GM12872 (cell line): ENCODE results near the gene ELANE.

Source experiments
- TF ChIP-seq, protein P1 (sequence below): IDR thresholded peaks from 3 replicates; pipeline ENCODE4 v1.5.1; 2011; ENCODE audit warnings: low read depth, mild to moderate bottlenecking, low read length, moderate library complexity; ENCODE audit not compliant: insufficient read depth

ELANE gene

GRCh38 chr19:887072-887471 is 35.0 kb downstream of the ELANE start:
- TF ChIP-seq, protein P1, sequence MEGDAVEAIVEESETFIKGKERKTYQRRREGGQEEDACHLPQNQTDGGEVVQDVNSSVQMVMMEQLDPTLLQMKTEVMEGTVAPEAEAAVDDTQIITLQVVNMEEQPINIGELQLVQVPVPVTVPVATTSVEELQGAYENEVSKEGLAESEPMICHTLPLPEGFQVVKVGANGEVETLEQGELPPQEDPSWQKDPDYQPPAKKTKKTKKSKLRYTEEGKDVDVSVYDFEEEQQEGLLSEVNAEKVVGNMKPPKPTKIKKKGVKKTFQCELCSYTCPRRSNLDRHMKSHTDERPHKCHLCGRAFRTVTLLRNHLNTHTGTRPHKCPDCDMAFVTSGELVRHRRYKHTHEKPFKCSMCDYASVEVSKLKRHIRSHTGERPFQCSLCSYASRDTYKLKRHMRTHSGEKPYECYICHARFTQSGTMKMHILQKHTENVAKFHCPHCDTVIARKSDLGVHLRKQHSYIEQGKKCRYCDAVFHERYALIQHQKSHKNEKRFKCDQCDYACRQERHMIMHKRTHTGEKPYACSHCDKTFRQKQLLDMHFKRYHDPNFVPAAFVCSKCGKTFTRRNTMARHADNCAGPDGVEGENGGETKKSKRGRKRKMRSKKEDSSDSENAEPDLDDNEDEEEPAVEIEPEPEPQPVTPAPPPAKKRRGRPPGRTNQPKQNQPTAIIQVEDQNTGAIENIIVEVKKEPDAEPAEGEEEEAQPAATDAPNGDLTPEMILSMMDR = no peak

DNA sequence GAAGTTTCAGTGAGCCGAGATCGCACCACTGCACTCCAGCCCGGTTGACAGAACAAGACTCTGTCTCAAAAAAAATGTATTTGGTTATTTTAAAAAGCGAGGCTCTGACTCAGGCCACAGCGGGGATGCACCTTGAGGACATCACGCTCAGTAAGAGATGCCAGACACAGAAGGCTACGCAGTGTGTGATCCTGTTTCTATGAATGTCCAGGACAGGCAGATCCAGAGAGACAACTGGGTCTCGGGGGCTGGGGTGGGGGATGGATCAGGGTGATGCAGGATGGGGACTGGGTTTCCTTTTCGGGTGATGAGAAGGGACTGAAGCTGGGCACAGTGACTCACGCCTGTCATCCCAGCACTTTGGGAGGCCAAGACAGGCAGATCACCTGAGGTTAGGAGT is 35.5 kb downstream of the ELANE start:
- TF ChIP-seq, protein P1 = no peak

- TF ChIP-seq, protein P1 = no peak
Observed at GRCh38 chr19:888581-889385, 36.7 kb downstream of the ELANE start.

DNA sequence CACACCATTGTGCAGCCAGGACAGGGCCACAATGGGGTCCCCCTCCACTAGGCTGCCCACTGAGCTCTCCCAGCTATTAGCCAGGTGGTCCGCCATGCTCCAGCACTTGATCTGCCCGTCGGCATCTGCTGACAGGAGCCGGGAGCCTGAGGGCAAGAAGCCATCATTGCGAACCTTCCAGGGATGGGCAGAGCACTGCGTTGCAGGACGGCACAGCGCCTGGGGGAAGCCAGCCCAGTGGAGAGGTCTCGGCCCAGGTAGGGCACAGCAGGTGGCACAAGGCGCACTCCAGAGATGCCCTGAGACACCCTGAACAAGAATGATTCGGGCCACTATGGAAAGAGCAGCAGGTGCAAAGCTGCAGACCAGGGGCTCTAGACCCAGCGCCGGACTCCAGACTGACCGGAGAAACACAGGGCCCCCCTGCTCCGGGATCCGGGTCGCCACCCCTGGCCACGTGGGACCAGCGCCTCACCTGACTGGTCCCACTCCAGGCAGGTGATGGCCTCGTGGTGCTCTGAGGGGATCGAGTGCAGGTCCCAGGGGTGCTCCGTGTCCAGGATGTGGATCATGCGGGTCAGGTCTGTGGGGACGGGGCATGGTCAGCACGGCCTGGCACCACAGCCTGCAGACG is 37.7 kb downstream of the ELANE start:
- TF ChIP-seq, protein P1 = no peak

DNA sequence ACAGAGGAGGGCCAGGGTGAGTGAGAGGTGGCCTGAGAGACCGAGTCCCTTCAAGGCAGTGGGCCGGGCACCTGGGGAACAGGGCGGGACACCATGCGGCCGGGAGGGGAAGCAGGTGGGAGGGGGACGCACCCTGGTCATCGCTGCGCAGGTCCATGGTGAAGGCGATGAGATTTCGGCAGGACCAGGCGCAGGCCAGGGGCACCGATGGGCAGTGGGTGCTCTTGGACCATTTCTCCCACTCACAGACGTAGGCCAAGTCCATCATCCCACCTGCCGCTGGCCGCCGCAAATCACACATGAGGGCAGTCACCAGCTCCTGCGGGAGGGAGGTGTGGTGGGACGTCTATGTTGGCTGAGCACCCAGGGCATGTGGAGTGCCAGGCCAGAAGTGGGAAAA is 38.7 kb downstream of the ELANE start:
- TF ChIP-seq, protein P1 = no peak

GRCh38 chr19:892243-892893 is 40.3 kb downstream of the ELANE start:
- TF ChIP-seq, protein P1 = no peak

- TF ChIP-seq, protein P1 = no peak
Observed at GRCh38 chr19:892894-893689, 41.0 kb downstream of the ELANE start, which contains the start of the genes MED16 and RNU6-9. Gene MED16, minus strand, starts transcription at chr19:893187. Its CDS starts 2,056 bp downstream, at chr19:891131. Gene RNU6-9, plus strand, starts transcription at chr19:893484.
